H54 (cell line): ENCODE data around the gene MLH1.

Experiments
- DNase-seq: peaks from one replicate; pipeline ENCODE4 v3.0.0; 2011; ENCODE audit warnings: low spot score, mixed read lengths; ENCODE audit not compliant: insufficient read length
- FAIRE-seq: peaks from 3 replicates; lab custom pipeline; 2011; peaks lifted over from hg19 to GRCh38; lab: Jason Lieb, UNC
- POLR2A ChIP-seq: IDR thresholded peaks from 2 replicates; pipeline ENCODE4 v1.6.1; 2011; ENCODE audit warnings: low read depth, mild to moderate bottlenecking, low read length

The MLH1 gene

DNA sequence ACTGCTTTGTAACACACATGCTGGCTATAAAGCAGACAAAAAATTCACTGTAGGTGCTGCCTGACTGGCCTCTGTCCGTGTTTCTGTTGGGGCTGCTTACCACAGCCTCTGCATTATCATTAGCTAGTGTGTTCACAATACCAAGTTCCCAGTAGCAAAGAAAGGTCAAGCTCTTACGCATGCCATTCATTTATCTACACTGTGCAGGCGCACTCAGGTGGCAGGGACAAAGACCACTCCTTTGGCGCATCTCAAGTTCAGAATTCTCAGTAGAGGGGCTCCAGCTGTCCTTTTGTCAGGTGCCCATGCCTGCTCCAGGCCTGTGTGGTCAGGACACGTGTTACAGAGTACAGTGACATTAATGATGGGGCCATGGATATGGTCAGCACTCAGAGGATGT, 22.3 kb downstream of the MLH1 start:
- DNase-seq, result no peak
- TF ChIP-seq POLR2A, result no peak
- no peak for FAIRE-seq

DNA sequence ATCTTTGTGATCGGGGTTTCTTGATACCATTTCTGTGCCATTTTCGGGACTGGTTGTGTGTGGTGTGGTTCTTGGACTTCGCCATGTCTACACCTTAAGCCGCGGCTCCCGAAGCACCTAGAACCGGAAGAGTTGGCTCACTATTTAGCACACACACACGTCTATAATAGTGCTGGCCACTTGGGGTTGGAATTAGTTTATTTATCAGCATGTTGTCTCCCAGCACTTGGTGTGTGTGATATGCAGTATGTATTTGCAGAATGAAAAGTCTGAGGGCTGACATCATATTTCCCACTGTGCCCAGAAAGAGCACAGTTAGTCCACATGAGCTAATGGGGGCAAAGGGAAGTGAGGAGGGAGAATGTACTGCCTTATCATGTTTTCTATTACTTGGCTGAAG, 23.6 kb downstream of the MLH1 start:
- no peak for TF ChIP-seq POLR2A
- DNase-seq, result no peak
- FAIRE-seq, result no peak

DNA sequence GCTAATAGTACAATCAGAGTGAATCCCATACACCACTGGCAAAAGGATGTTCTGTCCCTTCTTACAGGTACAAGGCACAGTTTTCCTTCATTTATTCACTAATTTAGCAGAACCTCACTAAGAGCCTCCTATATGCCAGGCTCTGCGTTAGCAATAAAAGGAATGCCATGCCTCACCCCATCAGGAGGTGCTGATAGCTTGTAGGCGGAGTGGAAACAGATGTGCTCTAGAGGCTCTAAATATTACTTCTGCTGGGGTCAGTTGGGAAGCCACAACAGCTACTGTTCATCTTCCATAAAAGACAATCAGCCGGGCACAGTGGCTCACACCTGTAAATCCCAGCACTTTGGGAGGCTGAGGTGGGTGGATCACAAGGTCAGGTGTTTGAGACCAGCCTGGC, 24.4 kb downstream of the MLH1 start:
- TF ChIP-seq POLR2A, result no peak
- no peak for DNase-seq
- no peak for FAIRE-seq

DNA sequence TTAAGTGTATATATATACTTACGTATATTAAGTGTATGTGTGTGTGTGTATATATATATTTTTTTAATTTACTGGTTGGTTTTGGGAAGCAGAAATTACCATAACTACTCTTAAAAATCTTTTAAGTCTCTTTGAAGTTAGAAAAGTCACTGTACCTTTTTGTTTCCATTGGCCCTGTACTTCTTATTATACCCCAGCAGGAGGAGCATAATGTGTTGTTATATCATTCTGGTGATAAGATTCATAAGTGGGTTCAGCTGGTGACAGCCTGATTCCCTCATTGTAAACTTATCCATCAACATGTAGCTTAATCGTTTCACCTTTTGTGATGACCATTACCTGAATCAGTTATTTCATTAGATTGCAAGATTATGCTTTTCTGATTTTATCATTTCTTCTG, 30.8 kb downstream of the MLH1 start:
- no peak for FAIRE-seq

DNA sequence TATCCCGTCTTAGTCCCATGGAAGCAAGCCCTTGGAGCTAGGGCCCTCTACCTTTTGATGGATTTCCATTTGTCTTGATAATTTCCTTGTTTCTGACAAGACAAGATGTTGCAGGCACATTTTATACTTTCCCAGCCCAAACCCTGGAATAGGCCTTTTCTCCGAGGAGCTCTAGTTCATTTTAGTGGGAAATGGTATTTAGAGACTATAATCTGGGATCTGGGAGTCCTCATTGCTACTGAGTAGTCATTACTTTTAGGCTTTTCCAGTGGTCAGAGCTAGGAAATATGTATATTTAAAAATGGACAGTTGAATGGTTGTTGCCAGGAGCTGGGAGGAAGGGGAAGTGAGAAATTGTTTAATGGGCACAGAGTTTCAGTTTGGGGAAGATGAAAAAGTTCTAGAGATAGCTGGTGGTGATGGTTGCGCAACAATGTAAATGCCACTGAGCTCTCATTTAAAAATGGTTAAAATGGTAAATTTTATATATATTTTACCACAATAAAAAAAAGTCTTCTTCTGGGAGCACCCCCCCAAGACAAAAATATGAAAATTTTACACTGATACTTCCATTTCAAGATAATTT, 31.6 kb downstream of the MLH1 start:
- DNase-seq, result no peak
- no peak for FAIRE-seq
- TF ChIP-seq POLR2A, result no peak

More for the DNA sequence above, 30.8 kb downstream of the MLH1 start:
- no peak for TF ChIP-seq POLR2A
- no peak for DNase-seq

DNA sequence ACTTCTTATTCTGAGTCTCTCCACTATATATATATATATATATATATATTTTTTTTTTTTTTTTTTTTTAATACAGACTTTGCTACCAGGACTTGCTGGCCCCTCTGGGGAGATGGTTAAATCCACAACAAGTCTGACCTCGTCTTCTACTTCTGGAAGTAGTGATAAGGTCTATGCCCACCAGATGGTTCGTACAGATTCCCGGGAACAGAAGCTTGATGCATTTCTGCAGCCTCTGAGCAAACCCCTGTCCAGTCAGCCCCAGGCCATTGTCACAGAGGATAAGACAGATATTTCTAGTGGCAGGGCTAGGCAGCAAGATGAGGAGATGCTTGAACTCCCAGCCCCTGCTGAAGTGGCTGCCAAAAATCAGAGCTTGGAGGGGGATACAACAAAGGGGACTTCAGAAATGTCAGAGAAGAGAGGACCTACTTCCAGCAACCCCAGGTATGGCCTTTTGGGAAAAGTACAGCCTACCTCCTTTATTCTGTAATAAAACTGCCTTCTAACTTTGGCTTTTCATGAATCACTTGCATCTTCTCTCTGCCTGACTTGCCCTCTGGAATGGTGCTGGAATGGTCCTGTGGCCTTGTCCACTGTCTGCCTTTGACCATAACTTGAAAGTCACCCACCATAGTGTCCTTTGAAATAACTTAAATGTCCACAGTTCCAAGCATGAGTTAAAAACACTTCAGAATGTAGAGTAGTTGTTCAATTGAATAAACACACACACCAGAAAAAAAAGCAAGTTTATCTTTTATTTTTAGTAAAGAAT, 32.4 kb downstream of the MLH1 start:
- no peak for FAIRE-seq
- DNase-seq, result no peak
- no peak for TF ChIP-seq POLR2A

DNA sequence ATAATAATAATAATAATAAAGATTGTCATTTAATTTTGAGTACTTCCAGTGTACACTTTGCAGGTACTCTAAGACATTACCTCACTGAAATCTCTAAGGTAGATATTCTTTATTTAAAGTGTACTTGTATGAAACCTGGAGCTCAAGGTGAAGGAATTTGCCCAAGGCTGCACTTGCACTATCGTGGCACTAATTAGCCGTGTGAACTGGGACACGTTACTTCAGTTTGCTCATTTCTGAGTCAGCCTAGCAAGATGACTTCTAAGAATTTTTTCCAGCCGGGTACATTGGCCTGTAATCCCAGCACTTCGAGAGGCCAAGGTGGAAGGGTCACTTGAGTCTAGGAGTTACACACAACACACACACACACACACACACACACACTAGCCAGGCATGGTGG, 33.5 kb downstream of the MLH1 start:
- FAIRE-seq, result no peak
- no peak for DNase-seq
- TF ChIP-seq POLR2A, result no peak

DNA sequence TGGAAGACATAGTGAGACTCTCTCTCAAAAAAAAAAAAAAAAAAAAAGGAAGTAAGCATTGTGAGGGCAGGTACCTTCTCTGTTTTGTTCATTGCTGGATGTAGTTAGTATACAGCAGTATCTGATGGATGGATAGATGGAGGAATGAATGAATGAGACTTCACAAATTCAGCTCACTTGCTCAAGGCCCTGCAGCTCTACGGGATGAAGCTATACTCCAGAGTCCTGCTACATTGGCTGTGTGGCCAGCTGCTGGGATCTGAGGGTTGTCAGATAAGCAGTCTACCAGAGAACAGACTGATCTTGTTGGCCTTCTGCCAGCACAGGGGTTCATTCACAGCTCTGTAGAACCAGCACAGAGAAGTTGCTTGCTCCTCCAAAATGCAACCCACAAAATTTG, 35.0 kb downstream of the MLH1 start:
- DNase-seq (no peak), FAIRE-seq (no peak)
- TF ChIP-seq POLR2A, result no peak

DNA sequence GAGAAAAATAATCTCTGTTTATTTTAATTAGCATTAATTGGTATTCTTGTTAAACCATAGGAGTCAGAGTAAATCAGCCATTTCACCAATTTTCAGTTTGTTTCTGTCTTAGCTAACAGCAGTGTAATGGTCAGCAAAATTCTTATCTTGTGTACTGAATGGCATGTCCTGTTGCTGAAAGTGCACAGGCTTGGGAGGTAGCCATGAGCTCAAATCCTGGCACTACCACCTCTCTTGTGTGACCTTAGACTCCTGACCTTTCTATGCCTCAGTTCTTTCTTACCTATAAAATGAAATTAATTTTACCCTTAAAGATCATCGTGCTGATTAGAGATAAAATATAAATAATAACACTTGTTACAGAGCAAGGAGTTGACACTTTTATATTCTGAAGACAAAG, 35.8 kb downstream of the MLH1 start:
- FAIRE-seq (no peak), DNase-seq (no peak)

DNA sequence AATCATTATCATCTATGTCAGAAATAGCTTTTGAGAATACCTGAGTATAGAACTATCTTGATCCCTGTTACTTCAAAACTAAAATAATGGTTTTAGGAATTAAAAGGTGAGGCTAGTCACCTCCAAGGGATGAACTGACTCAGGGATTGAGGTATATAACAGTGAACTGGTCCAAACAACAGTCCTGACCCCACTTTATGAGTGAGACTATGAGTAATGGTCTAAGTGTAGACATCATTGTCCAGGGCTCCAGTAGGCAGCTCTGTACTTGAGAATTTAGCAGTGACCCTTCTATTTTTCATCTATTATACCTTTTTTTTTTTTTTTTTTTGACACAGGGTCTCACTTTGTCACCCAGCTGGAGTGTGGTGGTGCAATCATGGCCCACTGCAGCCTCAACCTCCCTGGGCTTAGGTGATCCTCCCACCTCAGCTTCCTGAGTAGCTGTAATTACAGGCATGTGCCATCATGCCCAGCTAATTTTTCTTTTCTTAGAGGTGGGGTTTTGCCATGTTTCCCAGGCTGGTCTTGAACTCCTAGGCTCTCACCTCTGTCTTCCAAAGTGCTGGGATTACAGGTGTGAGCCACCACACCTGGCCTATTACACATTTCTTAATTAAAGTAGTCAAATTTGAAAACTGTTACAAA, 36.3 kb downstream of the MLH1 start:
- DNase-seq (no peak), FAIRE-seq (no peak)
- no peak for TF ChIP-seq POLR2A

More for the DNA sequence above, 35.8 kb downstream of the MLH1 start:
- no peak for TF ChIP-seq POLR2A

DNA sequence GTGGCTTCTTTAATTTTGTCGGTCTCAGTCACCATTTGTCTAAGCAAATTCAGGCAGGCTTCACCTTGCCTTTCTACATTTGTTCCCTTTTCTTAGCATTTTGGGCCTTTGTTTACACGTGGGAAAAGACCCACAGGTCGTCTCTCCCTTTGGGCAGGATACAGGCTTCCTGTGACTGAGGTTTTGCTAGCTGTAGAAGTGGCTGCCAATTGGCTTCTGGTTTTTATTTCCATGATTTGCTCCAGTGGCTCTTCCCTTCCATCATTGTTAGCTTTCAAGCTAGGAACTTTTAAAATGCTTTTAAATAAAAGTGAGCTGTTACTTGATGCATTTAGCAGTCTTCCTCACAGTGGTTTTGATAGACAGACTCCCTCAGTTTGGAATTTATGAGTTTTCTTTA, 37.3 kb downstream of the MLH1 start:
- TF ChIP-seq POLR2A, result no peak
- FAIRE-seq (no peak), DNase-seq (no peak)

DNA sequence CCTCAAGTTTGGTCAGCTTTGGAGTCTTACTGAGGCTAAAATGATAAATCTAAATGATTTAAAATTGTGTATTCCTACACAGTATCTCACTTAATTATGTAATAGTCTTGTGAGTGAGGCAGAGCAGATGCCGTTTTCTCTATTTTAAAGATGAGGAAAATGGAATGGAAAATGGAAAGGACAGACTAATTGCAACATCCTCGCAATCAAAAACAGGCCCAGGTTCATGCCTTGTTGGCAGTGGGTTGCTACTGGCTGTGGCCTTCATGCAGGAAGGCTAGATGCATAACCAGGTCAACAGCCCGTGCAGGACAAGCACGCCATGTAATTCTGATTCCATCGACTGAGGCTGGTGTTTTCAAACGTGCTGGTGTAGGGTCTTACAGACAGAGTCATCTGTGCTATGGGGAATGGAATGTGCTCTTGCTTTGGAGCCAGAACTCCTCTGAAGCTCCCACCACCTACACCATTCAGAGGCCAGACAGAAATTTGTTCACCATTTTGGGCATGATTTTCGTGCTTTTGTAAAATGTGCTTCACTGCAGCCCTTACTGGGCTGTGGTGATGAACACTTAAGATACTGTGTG, 37.9 kb downstream of the MLH1 start:
- no peak for DNase-seq
- no peak for TF ChIP-seq POLR2A
- no peak for FAIRE-seq

DNA sequence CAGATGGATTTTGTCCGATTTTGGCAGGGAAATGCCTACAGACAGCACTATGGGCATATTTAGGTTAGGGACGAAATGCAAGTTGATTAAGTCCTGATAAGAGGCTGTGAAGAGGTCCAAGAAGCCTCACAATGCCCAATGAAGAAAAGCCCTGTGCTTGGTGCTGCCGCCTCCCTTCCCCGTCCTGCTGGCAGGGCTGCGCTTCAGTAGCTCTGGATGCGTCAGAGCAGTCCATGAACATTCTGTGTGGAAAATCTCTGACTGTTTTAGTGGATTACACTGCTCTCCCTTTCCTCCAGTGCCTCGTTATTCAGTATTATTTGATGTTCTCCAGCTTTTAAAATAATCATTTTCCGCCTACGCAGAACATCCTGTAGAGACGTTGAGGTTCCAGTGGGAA, 39.6 kb downstream of the MLH1 start:
- DNase-seq (no peak), FAIRE-seq (no peak)
- TF ChIP-seq POLR2A, result no peak

DNA sequence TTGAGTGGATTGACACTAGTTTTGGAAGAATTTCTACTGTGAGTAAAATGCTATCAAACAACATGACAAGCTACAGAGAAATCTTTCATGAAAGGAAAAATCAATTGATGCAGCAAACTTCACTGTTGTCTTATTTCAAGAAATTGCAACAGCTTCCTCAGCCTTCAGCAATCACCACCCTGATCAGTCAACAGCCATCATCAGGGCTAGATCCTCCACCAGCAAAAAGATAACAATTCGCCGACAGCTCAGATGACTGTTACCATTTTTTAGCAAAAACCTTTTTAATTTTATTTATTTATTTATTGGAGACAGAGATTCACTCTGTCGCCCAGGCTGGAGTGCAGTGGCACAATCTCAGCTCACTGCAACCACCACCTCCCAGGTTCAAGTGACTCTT, 44.0 kb downstream of the MLH1 start:
- FAIRE-seq (no peak), DNase-seq (no peak)
- no peak for TF ChIP-seq POLR2A

DNA sequence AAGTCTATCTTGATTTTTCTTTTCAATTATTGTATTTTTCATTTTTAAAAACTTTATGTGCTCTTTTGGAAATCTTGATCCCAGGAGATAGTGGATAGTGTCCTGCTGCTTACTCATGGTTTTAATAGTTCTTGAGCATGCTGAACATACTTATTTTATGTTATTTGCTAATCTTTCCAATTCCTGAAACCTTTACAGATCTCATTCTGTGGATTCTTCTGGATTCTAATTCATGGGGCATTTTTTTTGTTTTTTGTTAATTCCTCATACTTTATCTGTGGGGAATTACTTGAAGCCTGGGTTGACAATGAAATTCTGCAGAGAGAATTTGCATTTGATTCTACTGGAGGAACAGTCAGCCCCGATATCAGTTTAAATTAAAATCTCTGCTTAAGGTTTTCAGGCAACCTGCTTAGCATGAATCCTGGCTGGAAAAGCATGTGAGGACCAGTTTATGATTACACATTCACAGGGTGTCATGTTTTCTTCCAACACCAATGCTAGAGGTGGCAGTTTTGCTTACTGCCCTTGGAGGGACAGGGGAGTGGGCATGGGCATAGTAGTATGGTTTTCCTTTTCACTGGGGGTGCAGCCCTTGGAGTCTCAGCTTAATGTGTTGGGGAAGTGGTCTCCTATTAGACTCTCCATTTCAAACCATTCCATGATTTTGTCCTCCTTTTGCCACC, 46.0 kb downstream of the MLH1 start:
- FAIRE-seq (no peak), DNase-seq (no peak)
- TF ChIP-seq POLR2A, result no peak
